Measurements from ENCODE around the gene SPEF2.

DNA sequence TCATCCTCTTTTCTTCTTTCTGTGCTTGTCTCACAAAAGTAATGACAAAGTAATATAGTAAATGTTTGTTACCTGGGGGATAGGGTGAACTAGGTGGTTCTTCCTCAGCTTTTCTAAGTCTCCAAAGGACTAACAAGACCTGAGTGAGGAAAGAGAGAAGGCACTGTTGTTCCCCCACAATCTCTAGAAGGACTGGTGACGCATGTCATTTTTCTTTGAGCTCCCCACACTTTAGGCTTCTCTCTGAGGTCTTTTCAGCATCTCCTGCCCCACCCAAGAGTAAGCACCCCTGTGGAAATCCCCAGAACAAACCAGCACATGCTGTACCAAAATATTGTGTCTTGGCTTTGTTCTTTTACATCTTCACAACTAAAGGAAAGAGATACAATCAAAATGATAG, 236.6 kb downstream of the SPEF2 start:
- TF ChIP-seq POLR2A (IDR thresholded peaks at IDR 0.05): no peak
- TF ChIP-seq, protein P1, sequence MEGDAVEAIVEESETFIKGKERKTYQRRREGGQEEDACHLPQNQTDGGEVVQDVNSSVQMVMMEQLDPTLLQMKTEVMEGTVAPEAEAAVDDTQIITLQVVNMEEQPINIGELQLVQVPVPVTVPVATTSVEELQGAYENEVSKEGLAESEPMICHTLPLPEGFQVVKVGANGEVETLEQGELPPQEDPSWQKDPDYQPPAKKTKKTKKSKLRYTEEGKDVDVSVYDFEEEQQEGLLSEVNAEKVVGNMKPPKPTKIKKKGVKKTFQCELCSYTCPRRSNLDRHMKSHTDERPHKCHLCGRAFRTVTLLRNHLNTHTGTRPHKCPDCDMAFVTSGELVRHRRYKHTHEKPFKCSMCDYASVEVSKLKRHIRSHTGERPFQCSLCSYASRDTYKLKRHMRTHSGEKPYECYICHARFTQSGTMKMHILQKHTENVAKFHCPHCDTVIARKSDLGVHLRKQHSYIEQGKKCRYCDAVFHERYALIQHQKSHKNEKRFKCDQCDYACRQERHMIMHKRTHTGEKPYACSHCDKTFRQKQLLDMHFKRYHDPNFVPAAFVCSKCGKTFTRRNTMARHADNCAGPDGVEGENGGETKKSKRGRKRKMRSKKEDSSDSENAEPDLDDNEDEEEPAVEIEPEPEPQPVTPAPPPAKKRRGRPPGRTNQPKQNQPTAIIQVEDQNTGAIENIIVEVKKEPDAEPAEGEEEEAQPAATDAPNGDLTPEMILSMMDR (IDR thresholded peaks at IDR 0.05): no peak
- TF ChIP-seq POLR2AphosphoS5 (IDR thresholded peaks at IDR 0.05; ENCODE audit: insufficient read depth in 1 of 2, low read depth in 1 of 2): no peak

Data from vagina (tissue), 2 donors.